IMR-90 (cell line): ENCODE results near the gene PAMR1. TPM values are rescaled to one million over a fixed set of nuclear protein-coding genes. Genes with fewer than 3 reads are reported as not detected.

Experiments used
- ATAC-seq: fragments of 200-7000 bp; cut with Tn5 transposase; 2 replicates; pipeline ENCODE4 v1.9.1; 2020; ENCODE audit warnings: low read depth, mild to moderate bottlenecking, moderate library complexity
- BruUV-seq: library from RNA; stranded (reverse); fragments of 400-500 nt; replicated peaks from 2 replicates; lab custom pipeline; 2021; lab: Mats Ljungman, UMichigan
- CTCF ChIA-PET: fragments of 300-600 bp; formaldehyde crosslinking; extraction: SDS; loops from one replicate; lab custom pipeline; 2021; ENCODE audit warnings: antibody characterized with exemption; lab: Yijun Ruan, JAX
- POLR2A ChIA-PET: fragments of 300-600 bp; sonication (Branson Sonifier 250); formaldehyde crosslinking; loops from one replicate; lab custom pipeline; 2022; ENCODE audit warnings: antibody characterized with exemption; ENCODE audit not compliant: unreplicated experiment; lab: Charles Lee
- DNase-seq: peaks from one replicate; pipeline ENCODE4 v3.0.0; 2013
- H2AFZ ChIP-seq: replicated peaks from 2 replicates; pipeline ENCODE3; 2013; ENCODE audit warnings: low read length, mild to moderate bottlenecking; ENCODE audit not compliant: poor library complexity
- H2AK5ac ChIP-seq: 2 replicates; pipeline ENCODE4 v1.6.1; 2013; ENCODE audit warnings: low read depth, low read length, inconsistent platforms
- H2AK9ac ChIP-seq: replicated peaks from 2 replicates; pipeline ENCODE3; 2013; ENCODE audit warnings: mild to moderate bottlenecking, low read depth, low read length, moderate library complexity; ENCODE audit not compliant: poor library complexity
- H2BK120ac ChIP-seq: 2 replicates; pipeline ENCODE4 v1.6.1; 2013; ENCODE audit warnings: low read depth, low read length, inconsistent platforms
- H2BK15ac ChIP-seq: 3 replicates; pipeline ENCODE4 v1.6.1; 2013; ENCODE audit warnings: low read depth, low read length, inconsistent platforms
- H2BK20ac ChIP-seq: 2 replicates; pipeline ENCODE4 v1.6.1; 2013; ENCODE audit warnings: low read depth, mild to moderate bottlenecking, inconsistent platforms, low read length, moderate library complexity
- H2BK5ac ChIP-seq: 2 replicates; pipeline ENCODE4 v1.6.1; 2013; ENCODE audit warnings: mild to moderate bottlenecking, low read depth, low read length, inconsistent platforms; ENCODE audit not compliant: poor library complexity, severe bottlenecking
- H3K14ac ChIP-seq: replicated peaks from 2 replicates; pipeline ENCODE4 v1.6.1; 2013; ENCODE audit warnings: low read depth, low read length, inconsistent platforms
- H3K18ac ChIP-seq: 2 replicates; pipeline ENCODE4 v1.6.1; 2013; ENCODE audit warnings: low read depth, low read length, control low read depth
- H3K23ac ChIP-seq: 2 replicates; pipeline ENCODE4 v1.6.1; 2013; ENCODE audit warnings: low read depth, low read length, inconsistent platforms
- H3K27ac ChIP-seq: 2 replicates; pipeline ENCODE4 v1.5.1; 2013; ENCODE audit warnings: mild to moderate bottlenecking, control low read depth, low read length; ENCODE audit not compliant: insufficient read depth
- H3K27me3 ChIP-seq: 2 replicates; pipeline ENCODE4 v1.6.1; 2013; ENCODE audit warnings: low read length; ENCODE audit not compliant: control insufficient read depth, insufficient read depth
- H3K36me3 ChIP-seq: 2 replicates; pipeline ENCODE4 v1.6.1; 2013; ENCODE audit warnings: low read length, mixed read lengths; ENCODE audit not compliant: control insufficient read depth, insufficient read depth
- H3K4ac ChIP-seq: 2 replicates; pipeline ENCODE4 v1.6.1; 2013; ENCODE audit warnings: low read depth, low read length, inconsistent platforms
- H3K4me1 ChIP-seq: 2 replicates; pipeline ENCODE4 v1.6.1; 2013; ENCODE audit warnings: low read length, mixed read lengths; ENCODE audit not compliant: control insufficient read depth, insufficient read depth
- H3K4me2 ChIP-seq: 2 replicates; pipeline ENCODE4 v1.6.1; 2013; ENCODE audit warnings: low read depth, mild to moderate bottlenecking, control low read depth, low read length, moderate library complexity
- H3K4me3 ChIP-seq: 2 replicates; pipeline ENCODE4 v1.5.1; 2013; ENCODE audit warnings: low read depth, mild to moderate bottlenecking, control low read depth, low read length, moderate library complexity; ENCODE audit not compliant: insufficient read depth
- H3K56ac ChIP-seq: 2 replicates; pipeline ENCODE4 v1.6.1; 2013; ENCODE audit warnings: low read length, inconsistent platforms; ENCODE audit not compliant: insufficient read depth; ENCODE audit errors: extremely low read depth
- H3K79me1 ChIP-seq, 2 experiments: 2 replicates each; pipeline ENCODE4 v1.6.1; 2013; ENCODE audit warnings: low read length in 2 of 2, inconsistent platforms in 1 of 2, low read depth in 1 of 2
- H3K9ac ChIP-seq: 2 replicates; pipeline ENCODE4 v1.6.1; 2013; ENCODE audit warnings: low read depth, low read length, control low read depth
- H3K9me1 ChIP-seq: 2 replicates; pipeline ENCODE4 v1.6.1; 2013; ENCODE audit warnings: low read length, inconsistent platforms; ENCODE audit not compliant: insufficient read depth
- H3K9me3 ChIP-seq: 2 replicates; pipeline ENCODE4 v1.6.1; 2013; ENCODE audit warnings: low read length; ENCODE audit not compliant: control insufficient read depth, insufficient read depth
- H4K20me1 ChIP-seq: 2 replicates; pipeline ENCODE4 v1.6.1; 2013; ENCODE audit warnings: low read length, inconsistent platforms; ENCODE audit not compliant: insufficient read depth
- H4K5ac ChIP-seq: 2 replicates; pipeline ENCODE4 v1.6.1; 2013; ENCODE audit warnings: mild to moderate bottlenecking, low read depth, low read length, control low read depth
- H4K8ac ChIP-seq, 2 experiments: 2 replicates each; pipeline ENCODE4 v1.6.1; 2013; ENCODE audit warnings: low read depth in 2 of 2, low read length in 2 of 2, control low read depth in 1 of 2, inconsistent platforms in 1 of 2
- H4K91ac ChIP-seq: 2 replicates; pipeline ENCODE4 v1.6.1; 2013; ENCODE audit warnings: low read depth, low read length, inconsistent platforms; ENCODE audit not compliant: insufficient read depth
- BHLHE40 ChIP-seq: fragments of 150-350 bp; IDR thresholded peaks from 2 replicates; pipeline ENCODE4 v1.6.1; 2016; ENCODE audit warnings: mild to moderate bottlenecking, low read depth, low read length
- CEBPB ChIP-seq: IDR thresholded peaks from 2 replicates; pipeline ENCODE4 v1.6.1; 2012; ENCODE audit warnings: low read depth, low read length, improper control_type of control experiment
- CHD1 ChIP-seq: IDR thresholded peaks from 2 replicates; pipeline ENCODE4 v1.6.1; 2012; ENCODE audit warnings: low read depth, low read length, improper control_type of control experiment
- CTCF ChIP-seq: conservative IDR thresholded peaks from 2 replicates; pipeline ENCODE4 v1.5.1; 2012; ENCODE audit warnings: mild to moderate bottlenecking, low read depth, low read length, improper control_type of control experiment
- ELK1 ChIP-seq: fragments of 150-350 bp; IDR thresholded peaks from 2 replicates; pipeline ENCODE4 v1.6.1; 2016; ENCODE audit warnings: low read depth, mild to moderate bottlenecking, low read length, moderate library complexity, borderline replicate concordance
- FOS ChIP-seq: fragments of 150-350 bp; IDR thresholded peaks from 2 replicates; pipeline ENCODE4 v1.6.1; 2016; ENCODE audit warnings: low read depth, low read length
- MAFK ChIP-seq: IDR thresholded peaks from 2 replicates; pipeline ENCODE4 v1.6.1; 2012; ENCODE audit warnings: low read depth, low read length, improper control_type of control experiment
- MAZ ChIP-seq: IDR thresholded peaks from 2 replicates; pipeline ENCODE4 v1.6.1; 2012; ENCODE audit warnings: low read depth, mild to moderate bottlenecking, low read length, improper control_type of control experiment, moderate library complexity, borderline replicate concordance
- NFE2L2 ChIP-seq: fragments of 150-350 bp; IDR thresholded peaks from 2 replicates; pipeline ENCODE4 v1.6.1; 2016; ENCODE audit warnings: low read depth, mild to moderate bottlenecking, low read length
- RAD21 ChIP-seq: IDR thresholded peaks from 2 replicates; pipeline ENCODE4 v1.6.1; 2012; ENCODE audit warnings: low read length, improper control_type of control experiment
- RCOR1 ChIP-seq: IDR thresholded peaks from 2 replicates; pipeline ENCODE4 v1.6.1; 2012; ENCODE audit warnings: mild to moderate bottlenecking, low read length, improper control_type of control experiment; ENCODE audit not compliant: insufficient replicate concordance
- RFX5 ChIP-seq: IDR thresholded peaks from 2 replicates; pipeline ENCODE4 v1.8.0; 2012; ENCODE audit warnings: low read depth, mild to moderate bottlenecking, low read length, moderate library complexity
- SMC3 ChIP-seq: fragments of 150-350 bp; IDR thresholded peaks from 2 replicates; pipeline ENCODE4 v1.6.1; 2016; ENCODE audit warnings: low read depth, mild to moderate bottlenecking, antibody characterized with exemption, low read length, moderate library complexity
- WGBS, 2 experiments: methylation state at CpG; one replicate each; pipeline versions ENCODE4 v1.1.5 to v1.1.7; 2013; ENCODE audit warnings: missing lambda C conversion rate in 2 of 2; ENCODE audit not compliant: insufficient read length in 1 of 2; ENCODE audit errors: extremely low coverage in 2 of 2; 5-methylcytosine and 5-hydroxymethylcytosine counted together
- dilution Hi-C: fragments of 300-500 bp; cut with HindIII; formaldehyde crosslinking; loops from one replicate; pipeline ENCODE4 v1.14.3; 2018; ENCODE audit warnings: low sequenced_read_pairs; ENCODE audit not compliant: unreplicated experiment
- in situ Hi-C: fragments of 300-500 bp; cut with MboI; formaldehyde crosslinking; loops from 3 replicates; pipeline ENCODE4 v1.14.3; 2019; ENCODE audit warnings: low sequenced_read_pairs, inconsistent platforms, mixed read lengths
- intact Hi-C: fragments of 100-400 bp; cut with micrococcal nuclease; formaldehyde crosslinking; loops from 2 replicates; pipeline ENCODE4 v1.10.0; 2022
- polyA plus RNA-seq, 3 experiments: library from polyadenylated mRNA; depleted of rRNA; stranded (reverse); fragments of >200 nt; gene quantifications; 2 replicates each; pipeline ENCODE4 v1.2.3, GENCODE V29; 2012; ENCODE audit warnings: low replicate concordance in 1 of 3
- total RNA-seq: library from RNA; depleted of rRNA; stranded (reverse); fragments of >200 nt; gene quantifications from 2 replicates; pipeline ENCODE4 v1.2.3, GENCODE V29; 2012

The PAMR1 gene
- total and polyA plus RNA-seq, 2 of the 4 experiments (the other 2 are of a cell fraction): 70.7 to 80.7 TPM

GRCh38 chr11:35402751-35403660 lies 122.4 kb downstream of the PAMR1 start:
- no peak for ATAC-seq
- Histone ChIP-seq H3K27ac (no peak overlapping the region), H3K18ac (no peak overlapping the region), H3K4me2 (no peak overlapping the region), H2AFZ (no peak overlapping the region), H2BK5ac (no peak overlapping the region), H3K56ac (no peak overlapping the region), H4K91ac (no peak overlapping the region), H3K4me3 (no peak overlapping the region), H3K4me1 (peaks cover 19% of the 10 kb centered on the region), H2BK20ac (0 out of 2 replicates have a peak overlapping the region, but pooled peaks have one; percentile 36), H3K79me1 (no peaks in the 10 kb centered on the region; a peak in 1 of 4 replicates), H2BK120ac (no peak overlapping the region), H3K9me3 (no peaks in the 10 kb centered on the region), H3K9ac (no peak overlapping the region), H3K9me1 (no peaks in the 10 kb centered on the region), H4K20me1 (no peaks in the 10 kb centered on the region), H2AK9ac (no peak overlapping the region), H4K5ac (no peak overlapping the region), H3K27me3 (no peaks in the 10 kb centered on the region), H3K23ac (no peak overlapping the region), H3K36me3 (no peaks in the 10 kb centered on the region), H3K14ac (peak overlapping the region; percentile 26; the same call in 1 of the 2 replicates), H4K8ac (no peak overlapping the region; a peak in 1 of 4 replicates), H2BK15ac (0 out of 3 replicates have a peak overlapping the region, but pooled peaks have one; percentile 78), H2AK5ac (no peak overlapping the region), H3K4ac (no peak overlapping the region)
- DNase-seq: no peak
- ChIA-PET CTCF (interaction anchor here (0.6 kb wide), 1 partner anchor 10 kb away, joined by 3 read pairs; no protein-coding TSS in a partner anchor), POLR2A (interaction anchor here (0.6 kb wide), 1 partner anchor 100 kb away, joined by 3 read pairs; no protein-coding TSS in a partner anchor)
- intact Hi-C loops (loop anchor here (10.0 kb wide), 1 partner anchor 58 kb away; no protein-coding TSS in a partner anchor), in situ Hi-C loops (no loop called here), dilution Hi-C loops (no loop called here)
- BruUV-seq: no TSS peak
- TF ChIP-seq RAD21: no peak
- TF ChIP-seq NFE2L2: no peak
- no peak for TF ChIP-seq RFX5
- TF ChIP-seq RCOR1: no peak
- TF ChIP-seq CTCF: no peak
- TF ChIP-seq BHLHE40: no peak
- no peak for TF ChIP-seq CEBPB
- TF ChIP-seq MAFK: no peak
- no peak for TF ChIP-seq MAZ
- no peak for TF ChIP-seq FOS
- TF ChIP-seq ELK1: no peak
- TF ChIP-seq SMC3: no peak
- no peak for TF ChIP-seq CHD1
- 60% methylated on average over 1 of the region's 9 CpGs; no CpG with 5 or more reads in 1 of the 2 experiments for WGBS, 2 experiments
